Activated T-cell treated with anti-CD3 and anti-CD28 coated beads for 1 hour (primary cell): ENCODE measurements around the gene UBASH3B.

ENCODE experiments used
- DNase-seq: peaks from one replicate; pipeline ENCODE4 v3.0.0-alpha.2; 2020; ENCODE audit warnings: low read depth

Gene UBASH3B

GRCh38 chr11:122784325-122784955 lies 128.9 kb downstream of the UBASH3B start:
- DNase-seq: no peak

- no peak for DNase-seq
Measured at GRCh38 chr11:122785031-122785541, 129.6 kb downstream of the UBASH3B start.

- no peak for DNase-seq
Measured at GRCh38 chr11:122786896-122787295, 131.4 kb downstream of the UBASH3B start.

GRCh38 chr11:122788781-122789535 lies 133.4 kb downstream of the UBASH3B start:
- DNase-seq: no peak

- no peak for DNase-seq
Measured at GRCh38 chr11:122789907-122790306, 134.4 kb downstream of the UBASH3B start.

GRCh38 chr11:122791411-122791810 lies 135.9 kb downstream of the UBASH3B start:
- no peak for DNase-seq

DNA sequence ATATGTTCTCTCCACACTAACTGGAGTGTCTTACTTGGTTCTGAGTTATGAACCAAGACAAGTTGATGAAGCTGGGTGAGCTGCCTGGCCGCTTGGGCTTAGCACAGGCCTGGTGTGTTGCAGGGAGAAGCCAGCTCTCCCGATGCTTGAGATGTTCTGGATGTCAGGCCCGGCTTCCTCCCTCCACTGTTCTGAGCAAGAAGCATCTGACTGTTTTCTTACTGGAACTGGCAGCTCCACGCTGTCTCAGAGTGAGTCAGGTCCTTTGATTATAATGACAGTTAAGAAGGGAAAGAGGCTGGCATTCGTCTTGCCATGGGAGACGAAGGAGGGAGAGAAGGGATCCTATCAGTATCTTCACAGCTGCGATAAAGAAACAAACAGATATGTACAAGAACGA lies 136.3 kb downstream of the UBASH3B start:
- no peak for DNase-seq

- no peak for DNase-seq
Measured at GRCh38 chr11:122793515-122793914, 138.0 kb downstream of the UBASH3B start.

GRCh38 chr11:122795307-122795706 lies 139.8 kb downstream of the UBASH3B start:
- DNase-seq: no peak

- peak; percentile 63 for DNase-seq
Measured at GRCh38 chr11:122796128-122796717, 140.7 kb downstream of the UBASH3B start.

DNA sequence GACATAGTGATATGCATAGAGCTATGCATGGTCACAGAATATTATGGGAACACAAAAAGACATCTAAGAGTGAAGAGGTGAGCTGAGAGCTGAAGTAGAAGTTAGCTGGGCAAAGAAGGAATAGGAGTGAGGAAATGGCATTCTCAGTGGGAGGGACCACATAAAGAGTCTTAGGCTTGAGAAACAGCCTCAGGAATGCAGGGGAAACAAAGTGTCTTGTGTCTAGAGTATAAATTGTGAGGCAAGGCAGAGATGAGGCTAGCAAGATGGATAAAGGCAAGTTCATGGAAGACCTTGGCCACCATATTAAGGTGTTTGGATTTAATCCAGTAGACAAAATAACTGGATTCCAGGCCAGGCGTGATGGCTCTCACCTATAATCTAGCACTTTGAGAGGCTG lies 142.1 kb downstream of the UBASH3B start:
- no peak for DNase-seq

DNA sequence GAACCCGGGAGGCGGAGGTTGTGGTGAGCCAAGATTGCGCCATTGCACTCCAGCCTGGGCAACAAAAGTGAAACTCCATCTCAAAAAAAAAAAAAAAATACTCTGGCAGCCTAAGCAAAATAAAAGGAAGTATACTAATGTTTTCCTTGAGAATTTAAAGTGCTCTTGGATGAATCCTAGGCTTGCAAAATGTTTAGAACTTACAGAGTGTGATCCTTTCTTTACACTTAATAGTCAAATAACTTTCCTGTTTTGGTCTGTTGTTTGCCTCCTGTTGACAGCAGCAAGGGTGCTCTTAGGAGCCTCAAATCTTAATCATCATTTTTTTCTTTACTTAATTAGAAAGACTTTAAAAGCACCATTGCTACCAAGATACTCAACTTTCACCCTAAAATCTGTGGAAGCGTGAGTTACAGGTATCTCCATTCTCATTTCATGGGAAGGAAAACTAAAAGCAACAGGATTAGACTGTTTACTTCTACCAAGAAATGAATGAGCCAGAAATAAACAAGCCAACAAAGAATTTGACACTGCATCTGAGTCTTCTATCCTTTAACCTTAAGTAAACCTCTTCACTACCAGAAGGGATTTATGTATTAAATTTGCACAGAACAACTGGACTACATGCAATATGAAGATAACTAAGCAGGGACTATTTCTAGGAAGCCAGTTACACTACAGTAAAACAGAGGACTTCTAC lies 144.0 kb downstream of the UBASH3B start:
- DNase-seq: no peak

- no peak for DNase-seq
Measured at GRCh38 chr11:122802876-122803275, 147.4 kb downstream of the UBASH3B start.

DNA sequence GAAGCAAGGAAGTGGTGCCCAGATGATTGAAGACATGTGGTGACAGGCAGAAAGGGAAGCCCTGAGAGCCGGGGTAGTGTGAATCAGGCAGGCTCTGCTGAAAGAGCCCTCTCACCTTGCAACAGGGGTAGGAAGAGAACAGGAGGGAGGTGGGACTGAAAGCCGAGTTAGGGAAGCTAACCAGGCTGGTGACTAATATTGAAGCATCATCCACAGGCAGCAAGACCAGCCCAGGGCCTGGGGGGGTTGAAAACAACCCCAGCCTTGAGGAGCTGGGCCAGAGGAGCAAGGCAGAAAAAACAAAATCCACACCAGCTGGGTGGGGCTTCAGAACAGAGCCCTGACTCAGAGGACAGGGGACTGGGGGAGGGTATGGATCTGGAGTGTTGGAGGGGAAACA lies 147.8 kb downstream of the UBASH3B start:
- no peak for DNase-seq

GRCh38 chr11:122803716-122804115 lies 148.2 kb downstream of the UBASH3B start:
- DNase-seq: no peak

DNA sequence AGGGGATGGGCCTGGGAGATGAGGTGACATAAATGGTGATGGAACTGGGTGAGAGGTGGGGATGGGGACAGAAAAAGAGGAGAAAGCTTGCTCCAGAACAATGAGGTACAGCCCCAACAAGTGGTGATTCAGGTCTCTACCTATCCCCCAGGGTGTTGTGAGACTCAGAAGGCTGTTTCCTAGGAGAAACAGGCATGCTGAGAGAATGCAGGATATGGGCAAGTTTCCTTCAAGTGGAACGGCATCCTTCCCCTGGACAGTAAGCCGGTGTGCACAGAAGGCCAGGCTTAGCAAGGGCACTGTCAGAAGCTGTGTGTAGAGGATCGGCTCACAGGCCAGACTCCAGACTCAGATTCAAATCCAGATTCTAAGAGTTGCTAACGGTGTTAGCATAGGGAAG lies 148.6 kb downstream of the UBASH3B start:
- DNase-seq: no peak

GRCh38 chr11:122804796-122805195 lies 149.3 kb downstream of the UBASH3B start:
- no peak for DNase-seq

DNA sequence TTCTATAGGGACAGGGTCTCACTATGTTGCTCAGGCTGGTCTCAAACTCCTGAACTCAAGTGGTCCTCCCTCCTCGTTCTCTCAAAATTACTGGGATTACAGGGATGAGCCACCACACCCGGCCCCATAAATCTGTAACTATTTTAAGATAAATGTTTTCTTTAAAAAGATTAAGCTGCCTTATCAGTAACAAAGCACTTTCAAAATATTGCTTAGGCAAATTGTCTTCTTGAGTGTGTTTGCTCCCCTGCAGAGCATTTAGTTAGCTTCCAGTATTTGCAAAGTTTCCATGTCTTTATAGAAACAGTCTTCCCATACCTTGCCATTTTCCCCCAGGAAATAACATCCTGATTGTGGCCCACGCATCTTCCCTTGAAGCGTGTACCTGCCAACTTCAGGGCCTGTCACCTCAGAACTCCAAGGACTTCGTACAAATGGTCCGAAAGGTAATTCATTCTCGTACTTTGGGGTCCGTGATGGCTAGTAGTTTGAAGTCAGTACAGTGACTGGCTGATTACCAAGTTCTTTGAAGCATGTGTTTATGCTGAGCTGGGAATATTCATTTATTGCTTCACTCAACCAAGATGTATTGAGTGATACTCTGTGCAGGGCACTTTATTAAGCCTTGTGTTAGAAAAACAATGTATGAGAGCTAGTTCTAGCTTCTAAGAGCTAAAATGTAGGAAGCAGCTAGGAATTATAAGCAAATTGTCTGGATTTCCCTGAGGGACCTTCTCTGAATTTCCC lies 152.4 kb downstream of the UBASH3B start:
- DNase-seq: no peak

DNA sequence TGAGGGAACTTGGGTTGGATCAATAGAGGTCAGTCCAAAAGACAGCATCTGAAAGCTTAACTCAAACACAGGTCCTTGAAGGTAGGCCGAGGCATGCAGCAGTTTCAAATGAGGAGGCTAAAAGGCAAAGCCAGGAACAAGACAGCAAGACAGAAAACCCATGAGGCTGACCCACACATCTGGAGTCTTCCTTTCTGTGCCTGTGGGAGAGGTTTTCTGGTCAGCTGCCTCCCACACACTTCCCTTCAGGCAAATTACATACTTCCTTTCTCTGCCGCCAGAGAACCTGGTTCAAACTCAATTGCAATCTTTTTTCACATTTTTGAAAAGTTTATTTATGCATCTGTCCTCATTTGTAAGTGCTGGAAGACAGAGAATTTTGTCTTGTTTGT lies 153.0 kb downstream of the UBASH3B start:
- no peak for DNase-seq

GRCh38 chr11:122809866-122810265 lies 154.3 kb downstream of the UBASH3B start:
- DNase-seq: no peak

GRCh38 chr11:122811721-122812120 lies 156.2 kb downstream of the UBASH3B start:
- DNase-seq: no peak

GRCh38 chr11:122812638-122813037 lies 157.1 kb downstream of the UBASH3B start:
- no peak for DNase-seq
